Muscle of leg (tissue), 16 donors: ENCODE data around the gene SBK3. TPM values are rescaled to one million over a fixed set of nuclear protein-coding genes. Genes with fewer than 3 reads are reported as not detected.

Experiments used
- DNase-seq: peaks from one replicate; pipeline ENCODE4 v3.0.0; 2013
- H3K27ac ChIP-seq: one replicate; pipeline ENCODE4 v1.5.1; 2013; ENCODE audit warnings: mild to moderate bottlenecking, low read length, control low read depth
- H3K27me3 ChIP-seq: one replicate; pipeline ENCODE4 v1.6.1; 2013; ENCODE audit warnings: low read length; ENCODE audit not compliant: control insufficient read depth, insufficient read depth
- H3K36me3 ChIP-seq: one replicate; pipeline ENCODE4 v1.6.1; 2013; ENCODE audit warnings: low read length; ENCODE audit not compliant: control insufficient read depth, insufficient read depth
- H3K4me1 ChIP-seq: one replicate; pipeline ENCODE4 v1.6.1; 2013; ENCODE audit warnings: low read length; ENCODE audit not compliant: control insufficient read depth, insufficient read depth
- H3K4me3 ChIP-seq: one replicate; pipeline ENCODE4 v1.5.1; 2013; ENCODE audit warnings: low read length, control low read depth
- H3K9me3 ChIP-seq: replicated peaks from 2 replicates; pipeline ENCODE4 v1.6.1; 2013; ENCODE audit warnings: low read depth, low read length; ENCODE audit not compliant: control insufficient read depth
- WGBS: methylation state at CpG from one replicate; pipeline ENCODE4 v1.1.5; 2013; ENCODE audit warnings: missing lambda C conversion rate; ENCODE audit not compliant: insufficient coverage; 5-methylcytosine and 5-hydroxymethylcytosine counted together
- long read RNA-seq, 11 donors: transcript quantifications; one replicate each; lab custom pipeline, GENCODE V29; 2026
- polyA plus RNA-seq, 8 donors: library from polyadenylated mRNA; unstranded; fragments of 120-200 nt; gene quantifications; one replicate each; pipeline versions ENCODE4 v1.2.1 to v1.2.3, GENCODE V29; 2013; ENCODE audit warnings: inconsistent platforms in 1 of 8, low replicate concordance in 1 of 8; ENCODE audit not compliant: insufficient read length in 8 of 8, insufficient read depth in 1 of 8
- total RNA-seq: library from RNA; stranded (reverse); fragments of 120-200 nt; gene quantifications from one replicate; pipeline ENCODE4 v1.2.4, GENCODE V29; 2013

SBK3 gene
- 0.13 TPM for total RNA-seq
- under 1 TPM in 5 of 8 donors, not detected in 3; 0.10 to 0.29 (median 0.15) TPM for polyA plus RNA-seq
- long read RNA-seq, donor 1 = 0 reads
- long read RNA-seq, donor 2 = 0 reads
- long read RNA-seq, donor 3 = 0 reads
- long read RNA-seq, donor 4 = 0 reads
- long read RNA-seq, donor 5 = 0 reads
- long read RNA-seq, donor 6 = 0 reads
- long read RNA-seq, donor 7 = 0 reads
- long read RNA-seq, donor 8, partial matches to known transcripts = 0 of 1 reads
- long read RNA-seq, donor 8, other reads (novel, unspliced or antisense) = 0 of 1 reads
- long read RNA-seq, donor 9 = 0 reads
- long read RNA-seq, donor 10 = 0 reads
- long read RNA-seq, donor 11 = 0 reads

DNA sequence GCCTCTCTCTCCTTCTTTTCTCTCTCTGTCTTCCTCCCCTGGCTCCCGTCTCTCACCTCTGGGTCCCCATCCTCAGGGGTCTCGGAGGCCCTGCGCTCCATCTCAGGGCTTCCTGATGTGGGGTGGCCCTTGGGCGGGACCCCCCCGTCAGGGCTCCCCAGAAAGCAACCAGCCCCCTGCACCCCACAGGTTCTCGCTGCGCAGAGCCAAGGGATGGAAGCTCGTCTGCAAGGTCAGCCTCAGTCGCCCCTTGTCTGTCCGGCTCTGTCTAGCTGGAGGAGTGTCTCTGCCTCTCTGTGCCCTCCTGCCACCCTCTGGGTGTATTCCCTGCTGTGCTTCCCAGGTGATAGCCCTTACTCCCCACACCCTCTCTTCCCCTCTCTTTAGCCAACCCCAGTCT is at the start of gene SBK3:
Gene SBK3, minus strand, starts transcription at position 101 of the 400 bp plus-strand sequence. Its CDS starts 0 bp downstream, at position 101.
- H3K4me1 ChIP-seq = peaks cover 45% of the 10 kb centered on the region
- no peak within 1 kb of the TSS for H3K4me3 ChIP-seq
- no peaks in the 10 kb centered on the region for H3K9me3 ChIP-seq
- peaks cover 16% of the 10 kb centered on the region for H3K27me3 ChIP-seq
- H3K27ac ChIP-seq = no peak within 1 kb of the TSS
- H3K36me3 ChIP-seq = no peaks in the 10 kb centered on the region
- WGBS = 78% methylated on average over 9 of the region's 10 CpGs
- DNase-seq = no peak

GRCh38 chr19:55593096-55593772 is 47.9 kb upstream of the SBK3 start:
- peak; percentile 7 for DNase-seq
- H3K27ac ChIP-seq = no peak overlapping the region
- H3K4me1 ChIP-seq = peaks cover 3% of the 10 kb centered on the region
- WGBS = 65% methylated on average over 68 of the region's 68 CpGs
- H3K36me3 ChIP-seq = peaks cover 52% of the 10 kb centered on the region
- H3K9me3 ChIP-seq = no peaks in the 10 kb centered on the region
- H3K4me3 ChIP-seq = no peak overlapping the region
- no peaks in the 10 kb centered on the region for H3K27me3 ChIP-seq

- peak; percentile 3 for DNase-seq
- H3K4me1 ChIP-seq = peaks cover 3% of the 10 kb centered on the region
- H3K9me3 ChIP-seq = no peaks in the 10 kb centered on the region
- peaks cover 46% of the 10 kb centered on the region for H3K36me3 ChIP-seq
- H3K4me3 ChIP-seq = no peak overlapping the region
- WGBS = 77% methylated on average over 70 of the region's 73 CpGs
- H3K27me3 ChIP-seq = no peaks in the 10 kb centered on the region
- H3K27ac ChIP-seq = no peak overlapping the region
These were observed 47.2 kb upstream of the SBK3 start for GRCh38 chr19:55592391-55593090.

- Histone ChIP-seq H3K27me3 (no peaks in the 10 kb centered on the region), H3K4me1 (peaks cover 13% of the 10 kb centered on the region), H3K27ac (no peak overlapping the region), H3K4me3 (no peak overlapping the region), H3K9me3 (no peaks in the 10 kb centered on the region), H3K36me3 (peaks cover 38% of the 10 kb centered on the region)
- 100% methylated on average over 1 of the region's 10 CpGs for WGBS
- DNase-seq = no peak
These were observed 46.2 kb upstream of the SBK3 start for GRCh38 chr19:55591555-55591954.

- H3K4me1 ChIP-seq = peaks cover 19% of the 10 kb centered on the region
These were observed 45.3 kb upstream of the SBK3 start for GRCh38 chr19:55590617-55591016.

GRCh38 chr19:55590109-55590508 is 44.8 kb upstream of the SBK3 start:
- Histone ChIP-seq H3K4me1 (peaks cover 21% of the 10 kb centered on the region), H3K36me3 (peaks cover 28% of the 10 kb centered on the region), H3K27me3 (no peaks in the 10 kb centered on the region), H3K4me3 (no peak overlapping the region), H3K27ac (no peak overlapping the region), H3K9me3 (no peaks in the 10 kb centered on the region)
- no peak for DNase-seq
- WGBS = 8% methylated on average over 3 of the region's 7 CpGs

More at GRCh38 chr19:55590617-55591016, 45.3 kb upstream of the SBK3 start:
- H3K9me3 ChIP-seq = no peaks in the 10 kb centered on the region
- no peaks in the 10 kb centered on the region for H3K27me3 ChIP-seq
- peaks cover 30% of the 10 kb centered on the region for H3K36me3 ChIP-seq
- no peak overlapping the region for H3K27ac ChIP-seq
- no peak overlapping the region for H3K4me3 ChIP-seq
- DNase-seq = no peak
- WGBS = 69% methylated on average over 4 of the region's 10 CpGs

DNA sequence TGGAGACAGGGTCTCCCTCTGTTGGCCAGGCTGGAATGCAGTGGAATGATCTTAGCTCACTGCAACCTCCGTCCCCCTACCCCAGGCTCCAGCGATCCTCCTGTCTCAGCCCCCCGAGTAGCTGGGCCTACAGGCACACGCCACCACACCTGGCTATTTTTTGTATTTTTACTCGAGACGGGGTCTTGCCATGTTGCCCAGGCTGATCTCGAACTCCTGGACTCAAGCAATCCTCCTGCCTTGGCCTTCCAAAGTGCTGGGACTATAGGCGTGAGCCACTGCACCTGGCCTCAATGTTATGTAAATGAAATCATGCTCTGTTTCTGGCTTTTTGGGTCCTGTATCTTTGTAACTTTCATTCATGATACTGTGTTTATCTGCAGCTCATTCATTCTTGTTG is 43.4 kb upstream of the SBK3 start:
- no peaks in the 10 kb centered on the region for H3K9me3 ChIP-seq
- 86% methylated on average over 8 of the region's 8 CpGs for WGBS
- peaks cover 25% of the 10 kb centered on the region for H3K4me1 ChIP-seq
- peaks cover 18% of the 10 kb centered on the region for H3K36me3 ChIP-seq
- H3K27me3 ChIP-seq = no peaks in the 10 kb centered on the region
- no peak overlapping the region for H3K27ac ChIP-seq
- no peak for DNase-seq
- no peak overlapping the region for H3K4me3 ChIP-seq

DNA sequence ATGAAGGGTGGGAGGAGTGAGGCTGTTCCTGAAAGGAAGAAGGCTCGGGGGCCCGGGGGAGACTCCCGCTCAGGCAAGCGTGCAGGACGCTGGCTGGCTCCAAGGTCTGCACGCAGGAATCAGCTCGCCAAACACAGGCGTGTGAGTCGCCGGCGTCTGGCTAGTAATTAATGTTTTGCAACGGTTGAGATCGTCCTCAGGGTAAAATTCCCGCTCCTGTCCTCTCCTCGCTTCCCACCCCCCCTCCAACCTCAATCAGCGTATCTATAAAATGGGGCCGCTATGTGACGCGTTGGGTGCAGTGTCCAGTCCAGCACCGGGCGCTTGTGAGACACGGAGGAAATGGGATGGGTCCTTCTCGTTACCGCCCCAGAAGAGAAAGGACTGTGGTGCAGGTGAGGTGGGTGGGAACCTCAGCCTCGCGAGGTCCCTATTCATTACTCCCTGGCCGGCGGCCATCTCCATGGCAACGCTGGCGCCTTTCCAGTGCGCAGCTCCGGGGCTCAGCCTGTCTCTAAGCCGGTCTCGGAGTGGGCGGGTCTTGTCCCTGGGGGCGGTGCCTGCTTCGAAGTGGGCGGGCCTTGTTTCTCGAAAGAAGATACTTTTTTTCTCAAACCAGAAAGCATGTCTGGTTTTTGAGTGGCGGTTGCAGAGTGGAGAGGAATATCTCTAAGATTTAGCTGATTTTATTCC is 41.8 kb upstream of the SBK3 start:
- 2% methylated on average over 27 of the region's 40 CpGs for WGBS
- Histone ChIP-seq H3K27ac (peak overlapping the region; percentile 52), H3K36me3 (peaks cover 9% of the 10 kb centered on the region), H3K4me3 (peak overlapping the region; percentile 8), H3K27me3 (no peaks in the 10 kb centered on the region), H3K9me3 (no peaks in the 10 kb centered on the region), H3K4me1 (peaks cover 25% of the 10 kb centered on the region)
- peak; percentile 94 for DNase-seq

GRCh38 chr19:55585658-55586339 is 40.5 kb upstream of the SBK3 start:
- under 1% methylated on average over 28 of the region's 36 CpGs for WGBS
- no peaks in the 10 kb centered on the region for H3K36me3 ChIP-seq
- H3K4me3 ChIP-seq = peak overlapping the region; percentile 23
- no peaks in the 10 kb centered on the region for H3K27me3 ChIP-seq
- DNase-seq = peak; percentile 94
- H3K27ac ChIP-seq = peak overlapping the region; percentile 77
- H3K4me1 ChIP-seq = peaks cover 33% of the 10 kb centered on the region
- no peaks in the 10 kb centered on the region for H3K9me3 ChIP-seq
